ENCODE results near the gene NSUN2.

DNA sequence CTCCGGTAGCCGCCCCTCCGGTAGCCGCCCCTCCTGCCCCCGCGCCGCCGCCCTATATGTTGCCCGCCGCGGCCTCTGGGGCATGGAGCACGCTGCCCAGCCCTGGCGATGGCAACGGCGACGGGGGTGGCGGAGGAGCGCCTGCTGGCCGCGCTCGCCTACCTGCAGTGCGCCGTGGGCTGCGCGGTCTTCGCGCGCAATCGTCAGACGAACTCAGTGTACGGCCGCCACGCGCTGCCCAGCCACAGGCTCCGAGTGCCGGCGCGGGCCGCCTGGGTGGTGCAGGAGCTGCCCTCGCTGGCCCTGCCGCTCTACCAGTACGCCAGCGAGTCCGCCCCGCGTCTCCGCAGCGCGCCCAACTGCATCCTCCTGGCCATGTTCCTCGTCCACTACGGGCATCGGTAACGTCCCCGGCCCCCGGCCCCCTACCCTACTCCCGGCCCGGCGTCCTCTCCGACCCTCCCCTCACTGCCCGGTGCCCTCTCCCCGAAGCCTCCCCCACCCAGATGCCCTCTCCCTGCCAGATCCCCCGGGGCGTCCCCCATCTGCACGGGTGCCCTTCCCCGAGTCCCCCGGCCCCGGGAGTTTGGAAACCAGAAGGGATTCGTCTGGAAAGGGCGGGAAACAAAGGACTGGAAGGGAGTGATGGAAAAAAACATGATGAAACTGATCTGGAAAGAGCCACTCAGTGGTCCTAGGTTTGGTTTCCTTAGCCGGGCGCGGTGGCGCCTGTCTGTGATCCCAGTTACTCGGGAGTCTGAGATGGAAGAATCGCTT lies 813 bp upstream of the NSUN2 start:
- TF ChIP-seq, protein P1, sequence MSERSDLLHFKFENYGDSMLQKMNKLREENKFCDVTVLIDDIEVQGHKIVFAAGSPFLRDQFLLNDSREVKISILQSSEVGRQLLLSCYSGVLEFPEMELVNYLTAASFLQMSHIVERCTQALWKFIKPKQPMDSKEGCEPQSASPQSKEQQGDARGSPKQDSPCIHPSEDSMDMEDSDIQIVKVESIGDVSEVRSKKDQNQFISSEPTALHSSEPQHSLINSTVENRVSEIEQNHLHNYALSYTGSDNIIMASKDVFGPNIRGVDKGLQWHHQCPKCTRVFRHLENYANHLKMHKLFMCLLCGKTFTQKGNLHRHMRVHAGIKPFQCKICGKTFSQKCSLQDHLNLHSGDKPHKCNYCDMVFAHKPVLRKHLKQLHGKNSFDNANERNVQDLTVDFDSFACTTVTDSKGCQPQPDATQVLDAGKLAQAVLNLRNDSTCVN (tag by site-specific recombination; optimal IDR thresholded peaks at IDR 0.05), result peak; percentile 98
- TF ChIP-seq, protein P2, sequence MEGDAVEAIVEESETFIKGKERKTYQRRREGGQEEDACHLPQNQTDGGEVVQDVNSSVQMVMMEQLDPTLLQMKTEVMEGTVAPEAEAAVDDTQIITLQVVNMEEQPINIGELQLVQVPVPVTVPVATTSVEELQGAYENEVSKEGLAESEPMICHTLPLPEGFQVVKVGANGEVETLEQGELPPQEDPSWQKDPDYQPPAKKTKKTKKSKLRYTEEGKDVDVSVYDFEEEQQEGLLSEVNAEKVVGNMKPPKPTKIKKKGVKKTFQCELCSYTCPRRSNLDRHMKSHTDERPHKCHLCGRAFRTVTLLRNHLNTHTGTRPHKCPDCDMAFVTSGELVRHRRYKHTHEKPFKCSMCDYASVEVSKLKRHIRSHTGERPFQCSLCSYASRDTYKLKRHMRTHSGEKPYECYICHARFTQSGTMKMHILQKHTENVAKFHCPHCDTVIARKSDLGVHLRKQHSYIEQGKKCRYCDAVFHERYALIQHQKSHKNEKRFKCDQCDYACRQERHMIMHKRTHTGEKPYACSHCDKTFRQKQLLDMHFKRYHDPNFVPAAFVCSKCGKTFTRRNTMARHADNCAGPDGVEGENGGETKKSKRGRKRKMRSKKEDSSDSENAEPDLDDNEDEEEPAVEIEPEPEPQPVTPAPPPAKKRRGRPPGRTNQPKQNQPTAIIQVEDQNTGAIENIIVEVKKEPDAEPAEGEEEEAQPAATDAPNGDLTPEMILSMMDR (tag by site-specific recombination; IDR thresholded peaks at IDR 0.05), result peak; percentile 11; the same call in 1 of the 2 replicates
- 0 out of 2 replicates have a peak, but pooled peaks have one; percentile 14 for TF ChIP-seq YY2 (tag by site-specific recombination; IDR thresholded peaks at IDR 0.05)
- TF ChIP-seq, protein P3, sequence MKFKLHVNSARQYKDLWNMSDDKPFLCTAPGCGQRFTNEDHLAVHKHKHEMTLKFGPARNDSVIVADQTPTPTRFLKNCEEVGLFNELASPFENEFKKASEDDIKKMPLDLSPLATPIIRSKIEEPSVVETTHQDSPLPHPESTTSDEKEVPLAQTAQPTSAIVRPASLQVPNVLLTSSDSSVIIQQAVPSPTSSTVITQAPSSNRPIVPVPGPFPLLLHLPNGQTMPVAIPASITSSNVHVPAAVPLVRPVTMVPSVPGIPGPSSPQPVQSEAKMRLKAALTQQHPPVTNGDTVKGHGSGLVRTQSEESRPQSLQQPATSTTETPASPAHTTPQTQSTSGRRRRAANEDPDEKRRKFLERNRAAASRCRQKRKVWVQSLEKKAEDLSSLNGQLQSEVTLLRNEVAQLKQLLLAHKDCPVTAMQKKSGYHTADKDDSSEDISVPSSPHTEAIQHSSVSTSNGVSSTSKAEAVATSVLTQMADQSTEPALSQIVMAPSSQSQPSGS (tag by site-specific recombination; IDR thresholded peaks at IDR 0.05; ENCODE audit: low read depth), result no peak
- TF ChIP-seq, protein P4, sequence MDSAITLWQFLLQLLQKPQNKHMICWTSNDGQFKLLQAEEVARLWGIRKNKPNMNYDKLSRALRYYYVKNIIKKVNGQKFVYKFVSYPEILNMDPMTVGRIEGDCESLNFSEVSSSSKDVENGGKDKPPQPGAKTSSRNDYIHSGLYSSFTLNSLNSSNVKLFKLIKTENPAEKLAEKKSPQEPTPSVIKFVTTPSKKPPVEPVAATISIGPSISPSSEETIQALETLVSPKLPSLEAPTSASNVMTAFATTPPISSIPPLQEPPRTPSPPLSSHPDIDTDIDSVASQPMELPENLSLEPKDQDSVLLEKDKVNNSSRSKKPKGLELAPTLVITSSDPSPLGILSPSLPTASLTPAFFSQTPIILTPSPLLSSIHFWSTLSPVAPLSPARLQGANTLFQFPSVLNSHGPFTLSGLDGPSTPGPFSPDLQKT (IDR thresholded peaks at IDR 0.05; ENCODE audit: borderline replicate concordance, low read depth, low read length), result no peak
